HG03469 (cell line): Measurements from ENCODE around the gene C2orf15.
"Not testable (repeated sequence)": the region's sequence is repeated elsewhere in the genome, so short reads cannot be mapped to it uniquely, and the experiment has no call there.

Source experiments
- ATAC-seq: cut with Tn5 transposase; IDR thresholded peaks from one replicate; pipeline ENCODE4 v1.9.1; 2021; ENCODE audit warnings: mild to moderate bottlenecking, moderate library complexity, moderate number of reproducible peaks; ENCODE audit not compliant: unreplicated experiment

Gene C2orf15

GRCh38 chr2:99141110-99142108 lies at the start of gene C2orf15:
Gene C2orf15, plus strand, starts transcription at chr2:99141707. Its CDS starts 8,852 bp downstream, at chr2:99150559.
- peak; percentile 76 for ATAC-seq

- no peak for ATAC-seq
Measured at GRCh38 chr2:99096728-99097127, 44.8 kb upstream of the C2orf15 start.

- ATAC-seq = no peak
Measured at GRCh38 chr2:99101697-99102096, 39.8 kb upstream of the C2orf15 start.

GRCh38 chr2:99104006-99104405 lies 37.5 kb upstream of the C2orf15 start:
- no peak for ATAC-seq

GRCh38 chr2:99106913-99107312 lies 34.6 kb upstream of the C2orf15 start:
- ATAC-seq = no peak

- no peak for ATAC-seq
Measured at GRCh38 chr2:99111236-99111635, 30.3 kb upstream of the C2orf15 start.

- ATAC-seq = no peak
Measured at GRCh38 chr2:99111945-99112344, 29.6 kb upstream of the C2orf15 start.

GRCh38 chr2:99112617-99113016 lies 28.9 kb upstream of the C2orf15 start:
- ATAC-seq = no peak

- ATAC-seq = no peak
Measured at GRCh38 chr2:99127981-99128380, 13.5 kb upstream of the C2orf15 start.

GRCh38 chr2:99135044-99135556 lies 6.4 kb upstream of the C2orf15 start:
- ATAC-seq = not testable (repeated sequence)

- ATAC-seq = no peak
Measured at GRCh38 chr2:99139003-99139402, 2.5 kb upstream of the C2orf15 start.

- ATAC-seq = no peak
Measured at GRCh38 chr2:99140056-99140859, 1.2 kb upstream of the C2orf15 start.

GRCh38 chr2:99140860-99141109 lies 722 bp upstream of the C2orf15 start:
- ATAC-seq = peak; percentile 21

- no peak for ATAC-seq
Measured at GRCh38 chr2:99150706-99151105, 9.2 kb downstream of the C2orf15 start.

GRCh38 chr2:99152199-99152895 lies 10.8 kb downstream of the C2orf15 start:
- no peak for ATAC-seq

- no peak for ATAC-seq
Measured at GRCh38 chr2:99153921-99154604, 12.6 kb downstream of the C2orf15 start.

- ATAC-seq = peak; percentile 90
Measured at GRCh38 chr2:99154643-99155536, 13.4 kb downstream of the C2orf15 start, which contains the start of the genes LIPT1 and TSGA10. Gene LIPT1, plus strand, starts transcription at chr2:99154967. Its CDS starts 6,991 bp downstream, at chr2:99161958. Gene TSGA10, minus strand, starts transcription at chr2:99154942. Its CDS starts 45,503 bp downstream, at chr2:99109439.

- no peak for ATAC-seq
Measured at GRCh38 chr2:99156891-99157290, 15.4 kb downstream of the C2orf15 start.

GRCh38 chr2:99158599-99158998 lies 17.1 kb downstream of the C2orf15 start:
- no peak for ATAC-seq
